Measurements from ENCODE around the gene SNRK. TPM values are rescaled to one million over a fixed set of nuclear protein-coding genes. Genes with fewer than 3 reads are reported as not detected.

Gene SNRK
- total RNA-seq, 1 experiment from 2014 or later: 11.8 TPM

GRCh38 chr3:43281020-43281419 lies 5.3 kb upstream of the SNRK start (continued):
- TF ChIP-seq RORB (CRISPR knock-in tag; IDR thresholded peaks at IDR 0.05): no peak
- TF ChIP-seq ZNF219 (CRISPR knock-in tag; IDR thresholded peaks at IDR 0.05; ENCODE audit: borderline replicate concordance): no peak
- TF ChIP-seq TEAD1 (CRISPR knock-in tag; IDR thresholded peaks at IDR 0.05): no peak
- TF ChIP-seq NFYB (CRISPR knock-in tag; conservative IDR thresholded peaks at IDR 0.05; ENCODE audit: low read depth): no peak
- TF ChIP-seq SMAD4 (CRISPR knock-in tag; IDR thresholded peaks at IDR 0.05): no peak
- TF ChIP-seq ESRRA (CRISPR knock-in tag; IDR thresholded peaks at IDR 0.05; ENCODE audit: borderline replicate concordance): no peak

GRCh38 chr3:43284171-43284570 lies 2.2 kb upstream of the SNRK start:
- ChIA-PET CTCF (interaction anchor here (1.3 kb wide), 1 partner anchor 94 kb away, joined by 3 read pairs; no protein-coding TSS in a partner anchor), POLR2A (no interaction called here)
- peaks cover 5% of the 10 kb centered on the region for H3K27me3 Mint-ChIP-seq (ENCODE audit: low read depth)
- no peak overlapping the region for H3K4me3 Mint-ChIP-seq
- no peaks in the 10 kb centered on the region for H3K9me3 Mint-ChIP-seq
- H3K36me3 Mint-ChIP-seq: no peaks in the 10 kb centered on the region
- DNase-seq (ENCODE audit: low spot score) (no peak), ATAC-seq (no peak)
- TF ChIP-seq ZNF416 (CRISPR knock-in tag; IDR thresholded peaks at IDR 0.05) (no peak), ZNF317 (CRISPR knock-in tag; IDR thresholded peaks at IDR 0.05; ENCODE audit: borderline replicate concordance, low read depth) (no peak), ETV6 (CRISPR knock-in tag; IDR thresholded peaks at IDR 0.05) (no peak), STAT6 (CRISPR knock-in tag; conservative IDR thresholded peaks at IDR 0.05; ENCODE audit: low read depth) (no peak), CTCF (IDR thresholded peaks at IDR 0.05) (no peak)
- peaks cover 30% of the 10 kb centered on the region for H3K4me1 Mint-ChIP-seq
- H3K27ac Mint-ChIP-seq: no peak overlapping the region

- H3K4me1 Mint-ChIP-seq: peaks cover 35% of the 10 kb centered on the region
- H3K9me3 Mint-ChIP-seq: no peaks in the 10 kb centered on the region
- TF ChIP-seq TP53 (CRISPR knock-in tag; IDR thresholded peaks at IDR 0.05) (no peak), ZBTB43 (CRISPR knock-in tag; IDR thresholded peaks at IDR 0.05) (no peak), GTF2I (CRISPR knock-in tag; conservative IDR thresholded peaks at IDR 0.05) (no peak), E2F1 (CRISPR knock-in tag; IDR thresholded peaks at IDR 0.05) (no peak), ELF4 (CRISPR knock-in tag; IDR thresholded peaks at IDR 0.05; ENCODE audit: low read depth) (no peak), PRRX2 (CRISPR knock-in tag; IDR thresholded peaks at IDR 0.05) (no peak), IRF1 (CRISPR knock-in tag; IDR thresholded peaks at IDR 0.05) (no peak), PRDM15 (CRISPR knock-in tag; IDR thresholded peaks at IDR 0.05) (no peak), ERG (CRISPR knock-in tag; IDR thresholded peaks at IDR 0.05) (no peak), ZNF121 (CRISPR knock-in tag; IDR thresholded peaks at IDR 0.05) (no peak)
Measured at GRCh38 chr3:43285644-43286043, 696 bp upstream of the SNRK start.

More at GRCh38 chr3:43285644-43286043, 696 bp upstream of the SNRK start:
- no peak overlapping the region for H3K27ac Mint-ChIP-seq
- peak overlapping the region; percentile 84 for H3K4me3 Mint-ChIP-seq
- DNase-seq (ENCODE audit: low spot score) (peak; percentile 35), ATAC-seq (peak; percentile 47)
- no peaks in the 10 kb centered on the region for H3K36me3 Mint-ChIP-seq
- peaks cover 3% of the 10 kb centered on the region; the same call in 1 of the 2 replicates for H3K27me3 Mint-ChIP-seq (ENCODE audit: low read depth)
- ChIA-PET CTCF (interaction anchor here (0.7 to 1.7 kb wide), 8 partner anchors 11 to 324 kb away, joined by 3 to 5 read pairs (median 4); no protein-coding TSS in a partner anchor), POLR2A (no interaction called here)

Data from WTC11 (cell line).